H1 (cell line): Measurements from ENCODE around the gene ANAPC1. TPM values are rescaled to one million over a fixed set of nuclear protein-coding genes. Genes with fewer than 3 reads are reported as not detected.

Experiments
- CTCF ChIA-PET: fragments of 300-600 bp; sonication (Branson Sonifier 250); formaldehyde crosslinking; loops from one replicate; lab custom pipeline; 2021; ENCODE audit not compliant: partially characterized antibody; lab: Charles Lee
- POLR2A ChIA-PET: fragments of 300-600 bp; sonication (Branson Sonifier 250); formaldehyde crosslinking; loops from one replicate; lab custom pipeline; 2021; ENCODE audit warnings: inconsistent platforms; ENCODE audit not compliant: partially characterized antibody; lab: Charles Lee
- DNase-seq, 2 experiments: peaks; one replicate each; pipeline versions ENCODE4 v3.0.0 to v3.0.0-alpha.2; 2010 to 2022; ENCODE audit warnings: low spot score in 2 of 2, low read depth in 1 of 2, mixed read lengths in 1 of 2
- FAIRE-seq: peaks from 2 replicates; lab custom pipeline; 2011; peaks lifted over from hg19 to GRCh38; lab: Jason Lieb, UNC
- H2AFZ ChIP-seq: 2 replicates; pipeline ENCODE4 v1.8.1; 2012; ENCODE audit warnings: low read length, inconsistent platforms
- H2AK5ac ChIP-seq: 2 replicates; pipeline ENCODE4 v1.6.1; 2013; ENCODE audit warnings: low read depth, low read length
- H2BK120ac ChIP-seq: replicated peaks from 2 replicates; pipeline ENCODE3; 2013; ENCODE audit warnings: low read depth, low read length, inconsistent platforms
- H2BK12ac ChIP-seq: 2 replicates; pipeline ENCODE4 v1.6.1; 2013; ENCODE audit warnings: low read depth, low read length
- H2BK15ac ChIP-seq: 2 replicates; pipeline ENCODE4 v1.6.1; 2013; ENCODE audit warnings: low read length
- H2BK20ac ChIP-seq: 2 replicates; pipeline ENCODE4 v1.6.1; 2013; ENCODE audit warnings: low read length
- H2BK5ac ChIP-seq: 2 replicates; pipeline ENCODE4 v1.6.1; 2013; ENCODE audit warnings: low read depth, low read length
- H3K14ac ChIP-seq: 2 replicates; pipeline ENCODE4 v1.6.1; 2013; ENCODE audit warnings: inconsistent platforms; ENCODE audit not compliant: insufficient read length
- H3K18ac ChIP-seq: 2 replicates; pipeline ENCODE4 v1.6.1; 2013; ENCODE audit warnings: low read length; ENCODE audit errors: extremely low read depth
- H3K23ac ChIP-seq: 2 replicates; pipeline ENCODE4 v1.6.1; 2013; ENCODE audit warnings: inconsistent platforms; ENCODE audit not compliant: insufficient read length
- H3K23me2 ChIP-seq: 2 replicates; pipeline ENCODE4 v1.6.1; 2013; ENCODE audit warnings: low read depth, low read length
- H3K27ac ChIP-seq: 2 replicates; pipeline ENCODE4 v1.6.1; 2011; ENCODE audit warnings: low read depth, low read length, inconsistent platforms
- H3K27me3 ChIP-seq, 4 experiments: replicated peaks in 1 of 4; 1 replicate in 1 of 4; 2 replicates in 3 of 4; pipeline versions ENCODE4 v1.6.1 to v1.8.1; 2011 to 2013; ENCODE audit warnings: low read length in 3 of 4, mild to moderate bottlenecking in 3 of 4, inconsistent platforms in 2 of 4, mixed read lengths in 2 of 4, moderate library complexity in 1 of 4; ENCODE audit not compliant: control insufficient read depth in 3 of 4, insufficient read depth in 3 of 4; ENCODE audit errors: extremely low read depth in 1 of 4
- H3K36me3 ChIP-seq, 4 experiments: 2 replicates each; pipeline versions ENCODE4 v1.6.1 to v1.8.1; 2011 to 2013; ENCODE audit warnings: mild to moderate bottlenecking in 4 of 4, low read length in 3 of 4, moderate library complexity in 2 of 4, control low read depth in 1 of 4, inconsistent platforms in 1 of 4; ENCODE audit not compliant: insufficient read depth in 4 of 4, control insufficient read depth in 2 of 4
- H3K4ac ChIP-seq: replicated peaks from 2 replicates; pipeline ENCODE3; 2013; ENCODE audit warnings: low read length, low read depth, mixed read lengths, inconsistent platforms; ENCODE audit not compliant: insufficient read length
- H3K4me1 ChIP-seq, 4 experiments: replicated peaks in 1 of 4; 1 replicate in 1 of 4; 2 replicates in 3 of 4; pipeline versions ENCODE4 v1.6.1 to v1.8.1; 2011 to 2013; ENCODE audit warnings: low read length in 3 of 4, inconsistent platforms in 2 of 4, mixed read lengths in 1 of 4; ENCODE audit not compliant: insufficient read depth in 4 of 4, control insufficient read depth in 3 of 4
- H3K4me2 ChIP-seq, 2 experiments: 2 replicates each; pipeline versions ENCODE4 v1.6.1 to v1.8.1; 2011 to 2013; ENCODE audit warnings: low read depth in 2 of 2, low read length in 2 of 2, control low read depth in 1 of 2, inconsistent platforms in 1 of 2, mild to moderate bottlenecking in 1 of 2; ENCODE audit not compliant: insufficient read depth in 1 of 2
- H3K4me3 ChIP-seq, 4 experiments: fragments of 200-600, 300-600 bp in 1 of 4; sonication (generic), shearing (Covaris generic), sonication (Bioruptor Twin) in 1 of 4; 2 replicates each; pipeline versions ENCODE4 v1.5.1 to v1.8.1; 2011 to 2016; ENCODE audit warnings: low read length in 4 of 4, low read depth in 3 of 4, control low read depth in 2 of 4, inconsistent platforms in 2 of 4, mild to moderate bottlenecking in 2 of 4, mixed read lengths in 1 of 4, moderate library complexity in 1 of 4; ENCODE audit not compliant: insufficient read depth in 2 of 4; ENCODE audit errors: extremely low read depth in 1 of 4
- H3K56ac ChIP-seq: replicated peaks from 2 replicates; pipeline ENCODE3; 2013; ENCODE audit warnings: low read depth, mild to moderate bottlenecking, mixed read lengths, low read length, inconsistent platforms; ENCODE audit not compliant: insufficient read length
- H3K79me1 ChIP-seq: 2 replicates; pipeline ENCODE4 v1.6.1; 2013; ENCODE audit warnings: low read depth, low read length, control low read depth
- H3K79me2 ChIP-seq, 2 experiments: 2 replicates each; pipeline versions ENCODE4 v1.6.1 to v1.8.1; 2012 to 2013; ENCODE audit warnings: low read length in 2 of 2, mild to moderate bottlenecking in 2 of 2, inconsistent platforms in 1 of 2; ENCODE audit not compliant: insufficient read depth in 2 of 2, control insufficient read depth in 1 of 2
- H3K9ac ChIP-seq, 4 experiments: replicated peaks in 1 of 4; 1 replicate in 1 of 4; 2 replicates in 3 of 4; pipeline versions ENCODE4 v1.6.1 to v1.8.1; 2011 to 2013; ENCODE audit warnings: low read depth in 3 of 4, low read length in 3 of 4, control low read depth in 2 of 4, mild to moderate bottlenecking in 2 of 4, moderate library complexity in 2 of 4, inconsistent platforms in 1 of 4; ENCODE audit errors: extremely low read depth in 1 of 4
- H3K9me3 ChIP-seq, 2 experiments: 2 replicates each; pipeline versions ENCODE4 v1.6.1 to v1.8.1; 2012 to 2013; ENCODE audit warnings: mild to moderate bottlenecking in 2 of 2, moderate library complexity in 2 of 2, control low read depth in 1 of 2, inconsistent platforms in 1 of 2, low read depth in 1 of 2, low read length in 1 of 2, mixed read lengths in 1 of 2; ENCODE audit not compliant: insufficient read depth in 2 of 2
- H4K20me1 ChIP-seq, 2 experiments: replicated peaks in 1 of 2; 2 replicates each; pipeline versions ENCODE3 to v1.8.1; 2011 to 2013; ENCODE audit warnings: inconsistent platforms in 2 of 2, low read length in 2 of 2, mild to moderate bottlenecking in 1 of 2; ENCODE audit not compliant: insufficient read depth in 2 of 2, control insufficient read depth in 1 of 2
- H4K5ac ChIP-seq: 2 replicates; pipeline ENCODE4 v1.6.1; 2013; ENCODE audit warnings: low read length, low read depth, mixed read lengths, inconsistent platforms; ENCODE audit not compliant: insufficient read length
- H4K8ac ChIP-seq: 2 replicates; pipeline ENCODE4 v1.8.0; 2013; ENCODE audit warnings: mild to moderate bottlenecking, moderate library complexity, low read length, inconsistent platforms; ENCODE audit not compliant: insufficient read depth; ENCODE audit errors: extremely low read depth
- H4K91ac ChIP-seq: replicated peaks from 2 replicates; pipeline ENCODE3; 2013; ENCODE audit warnings: low read length, mixed read lengths, inconsistent platforms; ENCODE audit not compliant: insufficient read length
- RAD21 ChIP-seq, 2 experiments: IDR thresholded peaks in 1 of 2; conservative IDR thresholded peaks in 1 of 2; 2 replicates each; pipeline ENCODE4 v1.6.1; 2011; ENCODE audit warnings: low read depth in 2 of 2, low read length in 2 of 2, improper control_type of control experiment in 1 of 2, inconsistent platforms in 1 of 2, mild to moderate bottlenecking in 1 of 2, moderate library complexity in 1 of 2
- YY1 ChIP-seq: IDR thresholded peaks from 2 replicates; pipeline ENCODE4 v1.6.1; 2011; ENCODE audit warnings: low read depth, mild to moderate bottlenecking, low read length
- WGBS, 2 experiments: shearing (Covaris generic) in 1 of 2; methylation state at CpG; one replicate each; pipeline versions ENCODE4 v1.1.6 to v1.1.7; 2013 to 2015; ENCODE audit warnings: low lambda C conversion rate in 2 of 2, mixed read lengths in 2 of 2, inconsistent platforms in 1 of 2, low coverage in 1 of 2, missing lambda C conversion rate in 1 of 2; ENCODE audit not compliant: insufficient replicate concordance in 2 of 2, insufficient coverage in 1 of 2, insufficient read length in 1 of 2; ENCODE audit errors: extremely low coverage in 1 of 2, missing lambda C conversion rate in 1 of 2; 5-methylcytosine and 5-hydroxymethylcytosine counted together
- polyA plus RNA-seq, 7 experiments: library from polyadenylated mRNA; depleted of rRNA in 3 of 7; stranded (reverse) in 5 of 7; unstranded in 2 of 7; fragments of >200 nt in 5 of 7; fragments of 200-250 nt in 2 of 7; gene quantifications; 1 replicate in 5 of 7; 2 replicates in 1 of 7; 4 replicates in 1 of 7; pipeline versions ENCODE4 v1.2.1 to v1.2.3, GENCODE V29; 2011 to 2013; ENCODE audit warnings: missing spikeins in 2 of 7, mixed read lengths in 2 of 7
- total RNA-seq: library from RNA; stranded (reverse); fragmentation: NEBNext Ultra II Directional; extraction: Animal tissue kit (Norgen Biotek cat#: 25700); gene quantifications from 2 replicates; pipeline ENCODE4 v1.2.1, GENCODE V29; 2021
- TF ChIP-seq, protein P1 (sequence below), 3 experiments: IDR thresholded peaks; 1 replicate in 2 of 3; 2 replicates in 1 of 3; pipeline versions ENCODE4 v1.5.1 to v1.6.1; 2011; ENCODE audit warnings: low read length in 3 of 3, mild to moderate bottlenecking in 3 of 3, inconsistent platforms in 2 of 3, low read depth in 1 of 3, moderate library complexity in 1 of 3; ENCODE audit not compliant: insufficient read depth in 1 of 3; ENCODE audit errors: control extremely low read depth in 1 of 3

Gene ANAPC1
- total and polyA plus RNA-seq, 2 of the 8 experiments (the other 6 are each of a cell fraction or from before 2014, with no cell fraction given): 46.6 to 107 TPM

DNA sequence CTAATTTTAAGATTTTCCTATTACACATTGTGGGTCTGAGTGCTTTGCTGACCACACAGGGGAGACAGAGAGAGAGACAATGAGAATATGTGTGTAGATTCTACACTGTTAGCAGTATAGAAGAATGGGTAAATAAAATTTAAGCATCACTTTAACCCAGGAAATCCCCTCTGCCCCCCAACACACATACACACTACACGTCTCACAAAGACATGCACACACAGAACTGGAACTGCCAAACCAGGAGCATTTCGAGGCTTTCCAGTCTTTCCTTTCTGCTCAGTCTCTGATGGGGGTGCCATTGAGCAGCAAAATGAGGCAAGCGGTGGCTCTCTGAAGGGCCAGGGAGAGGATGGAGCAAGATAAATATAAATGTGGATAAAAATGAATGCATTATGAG is 16.9 kb upstream of the ANAPC1 start:
- Histone ChIP-seq H3K4me1 (peaks cover 3 to 15% (median 5%) of the 10 kb centered on the region in 4 experiments; a peak in 6 of 7 replicates), H3K23ac (no peak overlapping the region), H3K4me2 (no peak overlapping the region), H3K23me2 (peaks cover 7% of the 10 kb centered on the region), H2AK5ac (no peak overlapping the region), H2AFZ (no peak overlapping the region), H3K4ac (no peak overlapping the region), H2BK120ac (no peak overlapping the region), H4K8ac (no peak overlapping the region), H3K9ac (no peak overlapping the region), H3K36me3 (no peaks in the 10 kb centered on the region), H2BK15ac (no peak overlapping the region), H3K18ac (no peak overlapping the region), H2BK12ac (no peak overlapping the region), H3K27ac (no peak overlapping the region), H3K56ac (no peak overlapping the region), H3K79me2 (no peaks in the 10 kb centered on the region; a peak in 1 of 4 replicates), H3K4me3 (no peak overlapping the region), H3K79me1 (no peaks in the 10 kb centered on the region), H4K5ac (no peak overlapping the region), H3K14ac (no peak overlapping the region), H2BK5ac (no peak overlapping the region), H4K20me1 (peaks cover 2% of the 10 kb centered on the region in 2 experiments), H2BK20ac (no peak overlapping the region), H4K91ac (no peak overlapping the region), H3K9me3 (no peaks in the 10 kb centered on the region), H3K27me3 (peaks cover 0 to 20% (median 11%) of the 10 kb centered on the region in 4 experiments; a peak in 5 of 7 replicates)
- TF ChIP-seq RAD21 (IDR thresholded peaks at IDR 0.05 in 1 of 2, conservative IDR thresholded peaks at IDR 0.05 in 1 of 2; ENCODE audit: low read depth in 2 of 2, low read length in 2 of 2) (peak; percentile 61 to 70), YY1 (no peak)
- TF ChIP-seq, protein P1, sequence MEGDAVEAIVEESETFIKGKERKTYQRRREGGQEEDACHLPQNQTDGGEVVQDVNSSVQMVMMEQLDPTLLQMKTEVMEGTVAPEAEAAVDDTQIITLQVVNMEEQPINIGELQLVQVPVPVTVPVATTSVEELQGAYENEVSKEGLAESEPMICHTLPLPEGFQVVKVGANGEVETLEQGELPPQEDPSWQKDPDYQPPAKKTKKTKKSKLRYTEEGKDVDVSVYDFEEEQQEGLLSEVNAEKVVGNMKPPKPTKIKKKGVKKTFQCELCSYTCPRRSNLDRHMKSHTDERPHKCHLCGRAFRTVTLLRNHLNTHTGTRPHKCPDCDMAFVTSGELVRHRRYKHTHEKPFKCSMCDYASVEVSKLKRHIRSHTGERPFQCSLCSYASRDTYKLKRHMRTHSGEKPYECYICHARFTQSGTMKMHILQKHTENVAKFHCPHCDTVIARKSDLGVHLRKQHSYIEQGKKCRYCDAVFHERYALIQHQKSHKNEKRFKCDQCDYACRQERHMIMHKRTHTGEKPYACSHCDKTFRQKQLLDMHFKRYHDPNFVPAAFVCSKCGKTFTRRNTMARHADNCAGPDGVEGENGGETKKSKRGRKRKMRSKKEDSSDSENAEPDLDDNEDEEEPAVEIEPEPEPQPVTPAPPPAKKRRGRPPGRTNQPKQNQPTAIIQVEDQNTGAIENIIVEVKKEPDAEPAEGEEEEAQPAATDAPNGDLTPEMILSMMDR (IDR thresholded peaks at IDR 0.05; ENCODE audit: control extremely low read depth in 1 of 3, insufficient read depth in 1 of 3, low read depth in 1 of 3, low read length in 3 of 3): peak; percentile 42 to 63 (median 53)
- no peak for FAIRE-seq
- peak in 1 of 2 experiments; percentile 57 for DNase-seq
- POLR2A ChIA-PET: interaction anchor here (7.2 kb wide), 1 partner anchor 17 kb away, joined by 33 read pairs; the partner anchor contains the start of gene ANAPC1
- CTCF ChIA-PET: interaction anchor here (0.6 to 3.5 kb wide), 16 partner anchors 9 to 154 kb away, joined by 3 to 19 read pairs (median 6); partner anchors contain the start of gene TMEM87B
- WGBS, 2 experiments: 56% methylated on average over 3 of the region's 3 CpGs; no CpG with 5 or more reads in 1 of the 2 experiments
